CD14-positive monocyte (primary cell): Measurements from ENCODE around the gene PGRMC1. TPM values are rescaled to one million over a fixed set of nuclear protein-coding genes. Genes with fewer than 3 reads are reported as not detected.

Experiments used
- DNase-seq, 3 donors: peaks; one replicate each; pipeline ENCODE4 v3.0.0-alpha.2; 2011 to 2022
- H2AFZ ChIP-seq: 2 replicates; pipeline ENCODE4 v1.6.0; 2012; ENCODE audit warnings: mild to moderate bottlenecking, low read depth, low read length, inconsistent platforms; ENCODE audit not compliant: insufficient read depth, poor library complexity, severe bottlenecking
- H3K27ac ChIP-seq, 2 donors: 1 replicate in 1 of 2; 2 replicates in 1 of 2; pipeline ENCODE4 v1.5.1; 2012 to 2013; ENCODE audit warnings: low read length in 2 of 2, control low read depth in 1 of 2, inconsistent platforms in 1 of 2, low read depth in 1 of 2, mild to moderate bottlenecking in 1 of 2
- H3K27me3 ChIP-seq, 2 donors: one replicate each; pipeline versions ENCODE4 v1.6.0 to v1.6.1; 2011 to 2013; ENCODE audit warnings: low read length in 2 of 2; ENCODE audit not compliant: control insufficient read depth in 2 of 2, insufficient read depth in 2 of 2
- H3K36me3 ChIP-seq, 2 donors: replicated peaks in 1 of 2; 1 replicate in 1 of 2; 2 replicates in 1 of 2; pipeline versions ENCODE4 v1.5.1 to v1.6.1; 2012 to 2013; ENCODE audit warnings: low read length in 2 of 2, control low read depth in 1 of 2, inconsistent platforms in 1 of 2, mild to moderate bottlenecking in 1 of 2; ENCODE audit not compliant: insufficient read depth in 2 of 2, control insufficient read depth in 1 of 2
- H3K4me1 ChIP-seq, 2 donors: 1 replicate in 1 of 2; 2 replicates in 1 of 2; pipeline versions ENCODE4 v1.5.1 to v1.6.1; 2012 to 2013; ENCODE audit warnings: low read length in 2 of 2, control low read depth in 1 of 2, inconsistent platforms in 1 of 2, mild to moderate bottlenecking in 1 of 2, moderate library complexity in 1 of 2; ENCODE audit not compliant: insufficient read depth in 2 of 2, control insufficient read depth in 1 of 2
- H3K4me2 ChIP-seq: replicated peaks from 2 replicates; pipeline ENCODE3; 2012; ENCODE audit warnings: low read length, moderate library complexity, mild to moderate bottlenecking; ENCODE audit not compliant: poor library complexity, severe bottlenecking; ENCODE audit errors: extremely low read depth
- H3K4me3 ChIP-seq, 3 experiments: fragments of 200-600 bp in 1 of 3; sonication (generic) in 1 of 3; replicated peaks in 1 of 3; 1 replicate in 2 of 3; 2 replicates in 1 of 3; pipeline ENCODE4 v1.5.1; 2011 to 2013; ENCODE audit warnings: low read length in 3 of 3, mild to moderate bottlenecking in 3 of 3, control low read depth in 2 of 3, low read depth in 2 of 3, inconsistent platforms in 1 of 3, moderate library complexity in 1 of 3
- H3K79me2 ChIP-seq: 2 replicates; pipeline ENCODE4 v1.6.0; 2012; ENCODE audit warnings: mild to moderate bottlenecking, control low read depth, inconsistent platforms, low read length, moderate library complexity; ENCODE audit not compliant: insufficient read depth
- H3K9ac ChIP-seq: 2 replicates; pipeline ENCODE4 v1.6.0; 2017; ENCODE audit warnings: low read length, mild to moderate bottlenecking; ENCODE audit not compliant: insufficient read depth, poor library complexity, severe bottlenecking
- H3K9me3 ChIP-seq, 2 donors: replicated peaks in 1 of 2; 1 replicate in 1 of 2; 2 replicates in 1 of 2; pipeline versions ENCODE4 v1.5.1 to v1.6.1; 2012 to 2013; ENCODE audit warnings: low read length in 2 of 2, control low read depth in 1 of 2; ENCODE audit not compliant: control insufficient read depth in 1 of 2, insufficient read depth in 1 of 2
- H4K20me1 ChIP-seq: 2 replicates; pipeline ENCODE4 v1.6.0; 2012; ENCODE audit warnings: mild to moderate bottlenecking, low read length, control low read depth, moderate library complexity; ENCODE audit not compliant: insufficient read depth
- H3K27ac Mint-ChIP-seq, 7 donors: one replicate each; pipeline ENCODE4 v1.8.0; 2020; ENCODE audit warnings: mild to moderate bottlenecking in 7 of 7, mixed read lengths in 7 of 7, moderate library complexity in 6 of 7, inconsistent platforms in 2 of 7
- H3K27me3 Mint-ChIP-seq, 3 donors: one replicate each; pipeline ENCODE4 v1.8.0; 2021 to 2022; ENCODE audit warnings: low read depth in 3 of 3, mild to moderate bottlenecking in 3 of 3, mixed read lengths in 3 of 3, moderate library complexity in 3 of 3, inconsistent platforms in 1 of 3
- H3K36me3 Mint-ChIP-seq, 2 donors: one replicate each; pipeline ENCODE4 v1.8.0; 2020; ENCODE audit warnings: mixed read lengths in 2 of 2, inconsistent platforms in 1 of 2, mild to moderate bottlenecking in 1 of 2
- H3K4me1 Mint-ChIP-seq: one replicate; pipeline ENCODE4 v1.8.0; 2020; ENCODE audit warnings: mild to moderate bottlenecking, mixed read lengths
- H3K4me3 Mint-ChIP-seq, 2 donors: one replicate each; pipeline ENCODE4 v1.8.0; 2020; ENCODE audit warnings: mild to moderate bottlenecking in 2 of 2, mixed read lengths in 2 of 2, moderate library complexity in 1 of 2
- H3K9me3 Mint-ChIP-seq, 7 donors: one replicate each; pipeline ENCODE4 v1.8.0; 2020 to 2022; ENCODE audit warnings: mixed read lengths in 7 of 7, mild to moderate bottlenecking in 6 of 7, moderate library complexity in 6 of 7, inconsistent platforms in 2 of 7
- CTCF ChIP-seq: fragments of 200-600 bp; IDR thresholded peaks from one replicate; pipeline ENCODE4 v1.8.0; 2022; ENCODE audit warnings: antibody characterized with exemption, mild to moderate bottlenecking
- WGBS: methylation state at CpG from one replicate; pipeline ENCODE4 v1.1.5; 2013; ENCODE audit warnings: missing lambda C conversion rate; ENCODE audit not compliant: insufficient coverage; 5-methylcytosine and 5-hydroxymethylcytosine counted together
- intact Hi-C, 2 donors: fragments of 100-400 bp; cut with micrococcal nuclease; formaldehyde crosslinking; loops; one replicate each; pipeline versions ENCODE4 v1.15.0 to v1.15.1; 2023
- polyA plus RNA-seq, 3 donors: library from polyadenylated mRNA; depleted of rRNA in 1 of 3; unstranded in 2 of 3; stranded (reverse) in 1 of 3; fragments of 300-500 nt in 2 of 3; fragments of >200 nt in 1 of 3; fragmentation: Illumina TruSeq in 2 of 3; gene quantifications; 1 replicate in 2 of 3; 2 replicates in 1 of 3; pipeline ENCODE4 v1.2.3, GENCODE V29; 2012 to 2021

The PGRMC1 gene
- polyA plus RNA-seq, 3 donors = 13.8 to 43.6 (median 39.4) TPM

- H4K20me1 ChIP-seq = no peaks in the 10 kb centered on the region
- no CpG with 5 or more reads among the region's 3 CpGs for WGBS
- Mint-ChIP-seq H3K27ac (no peak overlapping the region), H3K9me3 (no peaks in the 10 kb centered on the region), H3K36me3 (peaks cover 26 to 28% of the 10 kb centered on the region in 2 donors), H3K4me1 (peaks cover 4% of the 10 kb centered on the region), H3K4me3 (no peak overlapping the region), H3K27me3 (peaks cover 0 to 1% (median 0%) of the 10 kb centered on the region in 3 donors)
- intact Hi-C loops = no loop called here
- no peak overlapping the region for H3K27ac ChIP-seq
- no peak overlapping the region for H2AFZ ChIP-seq
- H3K79me2 ChIP-seq = no peaks in the 10 kb centered on the region
- H3K4me3 ChIP-seq = no peak overlapping the region
- no peak overlapping the region for H3K4me2 ChIP-seq
- no peaks in the 10 kb centered on the region for H3K9me3 ChIP-seq
- H3K27me3 ChIP-seq = peaks cover 0 to 2% of the 10 kb centered on the region in 2 donors
- no peak for TF ChIP-seq CTCF
- H3K4me1 ChIP-seq = no peaks in the 10 kb centered on the region
- DNase-seq = no peak
- H3K36me3 ChIP-seq = peaks cover 7 to 35% of the 10 kb centered on the region in 2 donors
- no peak overlapping the region for H3K9ac ChIP-seq
These were observed 11.6 kb downstream of the PGRMC1 start for GRCh38 chrX:119247702-119248101.

DNA sequence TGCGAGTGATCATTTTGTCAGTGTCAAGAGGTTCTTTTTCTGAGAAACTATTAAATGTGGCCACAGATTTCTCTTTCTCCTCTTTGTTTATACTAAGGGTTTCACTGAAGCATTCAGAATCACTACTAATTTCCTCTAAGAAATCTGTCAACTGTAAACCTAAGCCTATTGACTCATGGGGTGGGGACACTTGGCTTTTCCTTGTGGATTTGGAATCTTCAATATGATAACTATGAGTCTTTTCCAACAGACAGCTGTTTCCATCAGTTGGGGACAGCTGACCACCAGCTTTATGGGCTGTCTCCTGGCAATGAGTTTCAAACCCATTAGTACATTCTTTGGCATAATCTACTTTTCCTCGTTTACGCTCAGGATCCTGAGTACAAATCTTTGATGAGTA, 13.8 kb downstream of the PGRMC1 start:
- peaks cover 0 to 3% (median 0%) of the 10 kb centered on the region in 3 donors for H3K27me3 Mint-ChIP-seq
- Histone ChIP-seq H3K9me3 (no peaks in the 10 kb centered on the region), H3K9ac (no peak overlapping the region), H3K4me1 (no peaks in the 10 kb centered on the region), H3K4me3 (no peak overlapping the region), H2AFZ (no peak overlapping the region), H3K27me3 (no peaks in the 10 kb centered on the region), H3K79me2 (no peaks in the 10 kb centered on the region), H3K4me2 (no peak overlapping the region), H3K27ac (no peak overlapping the region), H3K36me3 (peaks cover 0 to 13% of the 10 kb centered on the region in 2 donors), H4K20me1 (no peaks in the 10 kb centered on the region)
- no peak for TF ChIP-seq CTCF
- intact Hi-C loops = no loop called here
- peaks cover 10 to 14% of the 10 kb centered on the region in 2 donors for H3K36me3 Mint-ChIP-seq
- no peaks in the 10 kb centered on the region for H3K4me1 Mint-ChIP-seq
- no peak overlapping the region for H3K27ac Mint-ChIP-seq
- no CpG with 5 or more reads among the region's 3 CpGs for WGBS
- H3K4me3 Mint-ChIP-seq = no peak overlapping the region
- no peak for DNase-seq
- H3K9me3 Mint-ChIP-seq = no peaks in the 10 kb centered on the region
